HepG2 (cell line): ENCODE data around the gene LIMA1. TPM values are rescaled to one million over a fixed set of nuclear protein-coding genes. Genes with fewer than 3 reads are reported as not detected.

Experiments
- ATAC-seq: fragments of 200-7000 bp; cut with Tn5 transposase; 3 replicates; pipeline ENCODE4 v1.9.1; 2020; ENCODE audit warnings: mild to moderate bottlenecking, moderate library complexity
- BruUV-seq: library from RNA; stranded (reverse); fragments of 400-500 nt; replicated peaks from 2 replicates; lab custom pipeline; 2021; lab: Mats Ljungman, UMichigan
- CTCF ChIA-PET: fragments of 300-600 bp; formaldehyde crosslinking; extraction: SDS; loops from one replicate; lab custom pipeline; 2021; ENCODE audit warnings: low total read pairs, inconsistent platforms, low intra/inter-chr PET ratio; lab: Yijun Ruan, JAX
- POLR2A ChIA-PET: fragments of 350-600 bp; sonication (Branson Sonifier 250); formaldehyde crosslinking; loops from one replicate; lab custom pipeline; 2020; ENCODE audit warnings: antibody characterized with exemption, inconsistent platforms; lab: Yijun Ruan, JAX
- DNase-seq: peaks from one replicate; pipeline ENCODE4 v3.0.0-alpha.2; 2015; ENCODE audit warnings: low spot score
- FAIRE-seq: peaks from 3 replicates; lab custom pipeline; 2011; peaks lifted over from hg19 to GRCh38; lab: Jason Lieb, UNC
- H2AFZ ChIP-seq: one replicate; pipeline ENCODE4 v1.6.1; 2011; ENCODE audit warnings: low read length, inconsistent platforms
- H3K27ac ChIP-seq: fragments of 300-600 bp; 3 replicates; pipeline ENCODE4 v1.8.0; 2011; ENCODE audit warnings: mixed run types, mild to moderate bottlenecking, mixed read lengths, low read length, inconsistent platforms; ENCODE audit not compliant: insufficient read depth; ENCODE audit errors: extremely low read length
- H3K27me3 ChIP-seq, 2 experiments: fragments of 200-600 bp in 1 of 2; 2 replicates in 1 of 2; 3 replicates in 1 of 2; pipeline versions ENCODE4 v1.6.0 to v1.8.0; 2011; ENCODE audit warnings: low read length in 2 of 2, mild to moderate bottlenecking in 2 of 2, moderate library complexity in 2 of 2, inconsistent platforms in 1 of 2; ENCODE audit not compliant: insufficient read depth in 2 of 2, control insufficient read depth in 1 of 2
- H3K36me3 ChIP-seq, 2 experiments: fragments of 200-600 bp in 1 of 2; replicated peaks in 1 of 2; 2 replicates in 1 of 2; 3 replicates in 1 of 2; pipeline versions ENCODE4 v1.5.1 to v1.8.0; 2011; ENCODE audit warnings: low read length in 2 of 2, inconsistent platforms in 1 of 2; ENCODE audit not compliant: insufficient read depth in 2 of 2, control insufficient read depth in 1 of 2
- H3K4me1 ChIP-seq: 2 replicates; pipeline ENCODE4 v1.5.1; 2012; ENCODE audit warnings: low read length, inconsistent platforms; ENCODE audit not compliant: insufficient read depth
- H3K4me2 ChIP-seq: 2 replicates; pipeline ENCODE4 v1.6.0; 2011; ENCODE audit warnings: low read depth, low read length, inconsistent platforms
- H3K4me3 ChIP-seq, 3 experiments: fragments of 200-600 bp in 1 of 3; sonication (generic), shearing (Covaris generic) in 1 of 3; replicated peaks in 1 of 3; 2 replicates each; pipeline ENCODE4 v1.5.1; 2011 to 2016; ENCODE audit warnings: low read length in 3 of 3, inconsistent platforms in 2 of 3, low read depth in 2 of 3, mild to moderate bottlenecking in 2 of 3, control low read depth in 1 of 3, mixed read lengths in 1 of 3; ENCODE audit not compliant: insufficient read depth in 1 of 3
- H3K79me2 ChIP-seq: one replicate; pipeline ENCODE4 v1.6.1; 2011; ENCODE audit warnings: low read length, inconsistent platforms; ENCODE audit not compliant: insufficient read depth
- H3K9ac ChIP-seq: 2 replicates; pipeline ENCODE4 v1.6.0; 2011; ENCODE audit warnings: mild to moderate bottlenecking, low read depth, low read length, inconsistent platforms; ENCODE audit not compliant: insufficient read depth
- H3K9me3 ChIP-seq: 2 replicates; pipeline ENCODE4 v1.5.1; 2012; ENCODE audit warnings: mild to moderate bottlenecking, low read length
- H4K20me1 ChIP-seq: 2 replicates; pipeline ENCODE4 v1.6.0; 2011; ENCODE audit warnings: inconsistent platforms, mild to moderate bottlenecking, low read length, moderate library complexity; ENCODE audit not compliant: insufficient read depth
- CENPT ChIP-seq: sonication (generic); formaldehyde crosslinking; IDR thresholded peaks from 2 replicates; pipeline ENCODE4 v1.8.0; 2022; ENCODE audit warnings: low read depth, mild to moderate bottlenecking, moderate library complexity, missing genetic modification reagents
- PRPF4 ChIP-seq: fragments of 200-400 bp; formaldehyde crosslinking; IDR thresholded peaks from 2 replicates; pipeline ENCODE4 v1.6.1; 2016; ENCODE audit warnings: low read length, low read depth; ENCODE audit not compliant: poor library complexity, severe bottlenecking
- WGBS: methylation state at CpG from one replicate; pipeline ENCODE4 v1.1.6; 2017; ENCODE audit warnings: low lambda C conversion rate; 5-methylcytosine and 5-hydroxymethylcytosine counted together
- in situ Hi-C: cut with HindIII; loops from 2 replicates; pipeline ENCODE4 v1.10.0; 2017; ENCODE audit warnings: low pct_unique_long_range_greater_than_20kb; ENCODE audit not compliant: extremely low pct_ligation_motif_present
- intact Hi-C: fragments of 100-400 bp; cut with micrococcal nuclease; formaldehyde crosslinking; loops from one replicate; pipeline ENCODE4 v1.10.0; 2022; ENCODE audit not compliant: unreplicated experiment
- polyA plus RNA-seq, 8 experiments: library from polyadenylated mRNA; depleted of rRNA in 3 of 8; stranded (reverse) in 7 of 8; unstranded in 1 of 8; fragments of >200 nt; fragmentation: Illumina TruSeq in 4 of 8; extraction: Trizol in 4 of 8; gene quantifications; 2 replicates each; pipeline versions ENCODE4 v1.2.1 to v1.2.3, GENCODE V29; 2011 to 2016; ENCODE audit warnings: low read depth in 4 of 8, missing spikeins in 1 of 8, mixed read lengths in 1 of 8; ENCODE audit not compliant: insufficient read depth in 1 of 8
- total RNA-seq, 5 experiments: library from RNA; depleted of rRNA; stranded (reverse); fragments of >200 nt; fragmentation: Illumina TruSeq; extraction: Trizol; gene quantifications; 2 replicates each; pipeline ENCODE4 v1.2.3, GENCODE V29; 2016; ENCODE audit warnings: low read depth in 1 of 5
- TF ChIP-seq, protein P1 (sequence below): sonication (generic); formaldehyde crosslinking; conservative IDR thresholded peaks from 2 replicates; pipeline ENCODE4 v1.5.0; 2020; ENCODE audit warnings: missing genetic modification reagents
- TF ChIP-seq, protein P2 (sequence below): sonication (generic); formaldehyde crosslinking; IDR thresholded peaks from 2 replicates; pipeline ENCODE4 v1.4.0; 2020; ENCODE audit warnings: mild to moderate bottlenecking, missing genetic modification reagents

The LIMA1 gene
- total and polyA plus RNA-seq, 2 of the 13 experiments (the other 11 are each of a cell fraction or from before 2014, with no cell fraction given), result 13.0 to 19.8 TPM

DNA sequence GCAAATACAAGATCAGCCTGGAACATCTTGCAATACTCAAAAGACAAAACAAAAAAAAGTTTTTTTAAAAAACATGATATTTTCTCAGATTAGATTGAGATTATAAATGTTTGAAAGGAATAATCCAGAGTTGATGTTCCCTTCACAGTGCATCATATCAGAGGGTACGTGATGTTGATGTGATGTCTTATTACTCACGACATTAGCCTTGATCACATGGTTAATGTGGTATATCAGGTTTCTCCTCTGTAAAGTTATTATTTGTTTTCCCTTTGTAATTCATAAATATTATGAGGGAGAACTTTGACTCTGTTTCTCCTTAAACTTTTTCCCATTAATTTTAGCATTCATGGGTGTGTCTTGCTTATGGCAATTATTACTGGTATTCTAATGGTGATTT, 26.6 kb downstream of the LIMA1 start:
- no peak overlapping the region for H3K4me3 ChIP-seq
- no peak overlapping the region for H3K27ac ChIP-seq
- POLR2A ChIA-PET, result interaction anchor here (1.0 kb wide), 1 partner anchor 14 kb away, joined by 3 read pairs; no protein-coding TSS in a partner anchor
- CTCF ChIA-PET, result no interaction called here
- H3K36me3 ChIP-seq, result no peaks in the 10 kb centered on the region
- no peaks in the 10 kb centered on the region for H4K20me1 ChIP-seq
- no peak overlapping the region for H3K9ac ChIP-seq
- no peak for FAIRE-seq
- ATAC-seq, result no peak
- no peaks in the 10 kb centered on the region for H3K9me3 ChIP-seq
- no peaks in the 10 kb centered on the region for H3K27me3 ChIP-seq
- H3K79me2 ChIP-seq, result no peaks in the 10 kb centered on the region
- no peak overlapping the region for H3K4me2 ChIP-seq
- peaks cover 77% of the 10 kb centered on the region for H3K4me1 ChIP-seq
- in situ Hi-C loops, result no loop called here
- DNase-seq, result no peak
- no peak overlapping the region for H2AFZ ChIP-seq
- intact Hi-C loops, result no loop called here
- no peak for TF ChIP-seq PRPF4
- no peak for TF ChIP-seq CENPT (CRISPR knock-in tag)
- TF ChIP-seq, protein P1, sequence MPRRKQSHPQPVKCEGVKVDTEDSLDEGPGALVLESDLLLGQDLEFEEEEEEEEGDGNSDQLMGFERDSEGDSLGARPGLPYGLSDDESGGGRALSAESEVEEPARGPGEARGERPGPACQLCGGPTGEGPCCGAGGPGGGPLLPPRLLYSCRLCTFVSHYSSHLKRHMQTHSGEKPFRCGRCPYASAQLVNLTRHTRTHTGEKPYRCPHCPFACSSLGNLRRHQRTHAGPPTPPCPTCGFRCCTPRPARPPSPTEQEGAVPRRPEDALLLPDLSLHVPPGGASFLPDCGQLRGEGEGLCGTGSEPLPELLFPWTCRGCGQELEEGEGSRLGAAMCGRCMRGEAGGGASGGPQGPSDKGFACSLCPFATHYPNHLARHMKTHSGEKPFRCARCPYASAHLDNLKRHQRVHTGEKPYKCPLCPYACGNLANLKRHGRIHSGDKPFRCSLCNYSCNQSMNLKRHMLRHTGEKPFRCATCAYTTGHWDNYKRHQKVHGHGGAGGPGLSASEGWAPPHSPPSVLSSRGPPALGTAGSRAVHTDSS (CRISPR knock-in tag), result no peak
- BruUV-seq, result no TSS peak
- WGBS, result 98% methylated on average over 2 of the region's 2 CpGs

DNA sequence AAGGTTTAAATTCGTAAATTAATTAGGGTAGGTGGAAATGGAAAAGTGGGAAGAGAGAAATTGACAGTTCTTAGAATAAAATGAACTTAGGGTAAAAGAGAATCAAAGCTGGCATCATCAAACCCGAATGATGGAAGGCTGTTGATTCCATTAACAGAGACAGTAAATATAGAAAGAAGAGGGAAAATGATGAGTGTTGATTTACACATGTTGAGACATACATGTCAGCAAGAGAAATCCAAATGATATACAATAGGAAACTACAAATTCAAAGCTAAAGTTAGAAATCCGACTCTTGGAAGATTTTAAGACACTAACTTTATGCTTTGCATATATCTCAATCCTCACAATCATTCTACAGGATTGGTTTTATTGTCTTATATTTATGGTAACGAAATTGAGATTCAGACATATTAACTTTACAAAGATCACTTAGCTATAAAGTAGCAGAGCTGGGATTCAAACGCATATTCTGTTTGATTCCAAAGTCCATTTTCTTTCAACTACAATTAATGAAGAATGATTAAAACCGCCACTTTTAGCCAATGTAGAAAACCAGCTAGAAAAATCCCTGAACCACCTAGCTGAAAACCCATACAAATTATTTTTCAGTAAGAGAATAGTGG, 30.2 kb downstream of the LIMA1 start:
- no peaks in the 10 kb centered on the region for H3K9me3 ChIP-seq
- intact Hi-C loops (no loop called here), in situ Hi-C loops (no loop called here)
- no peak overlapping the region for H3K4me2 ChIP-seq
- no peaks in the 10 kb centered on the region for H3K36me3 ChIP-seq
- POLR2A ChIA-PET, result interaction anchor here (0.9 to 1.0 kb wide), 2 partner anchors 12 to 30 kb away, joined by 3 read pairs; partner anchors contain the start of gene LIMA1
- CTCF ChIA-PET, result no interaction called here
- no peak for ATAC-seq
- FAIRE-seq, result no peak
- H2AFZ ChIP-seq, result no peak overlapping the region
- no peak overlapping the region for H3K27ac ChIP-seq
- no peak overlapping the region for H3K9ac ChIP-seq
- TF ChIP-seq, protein P2, sequence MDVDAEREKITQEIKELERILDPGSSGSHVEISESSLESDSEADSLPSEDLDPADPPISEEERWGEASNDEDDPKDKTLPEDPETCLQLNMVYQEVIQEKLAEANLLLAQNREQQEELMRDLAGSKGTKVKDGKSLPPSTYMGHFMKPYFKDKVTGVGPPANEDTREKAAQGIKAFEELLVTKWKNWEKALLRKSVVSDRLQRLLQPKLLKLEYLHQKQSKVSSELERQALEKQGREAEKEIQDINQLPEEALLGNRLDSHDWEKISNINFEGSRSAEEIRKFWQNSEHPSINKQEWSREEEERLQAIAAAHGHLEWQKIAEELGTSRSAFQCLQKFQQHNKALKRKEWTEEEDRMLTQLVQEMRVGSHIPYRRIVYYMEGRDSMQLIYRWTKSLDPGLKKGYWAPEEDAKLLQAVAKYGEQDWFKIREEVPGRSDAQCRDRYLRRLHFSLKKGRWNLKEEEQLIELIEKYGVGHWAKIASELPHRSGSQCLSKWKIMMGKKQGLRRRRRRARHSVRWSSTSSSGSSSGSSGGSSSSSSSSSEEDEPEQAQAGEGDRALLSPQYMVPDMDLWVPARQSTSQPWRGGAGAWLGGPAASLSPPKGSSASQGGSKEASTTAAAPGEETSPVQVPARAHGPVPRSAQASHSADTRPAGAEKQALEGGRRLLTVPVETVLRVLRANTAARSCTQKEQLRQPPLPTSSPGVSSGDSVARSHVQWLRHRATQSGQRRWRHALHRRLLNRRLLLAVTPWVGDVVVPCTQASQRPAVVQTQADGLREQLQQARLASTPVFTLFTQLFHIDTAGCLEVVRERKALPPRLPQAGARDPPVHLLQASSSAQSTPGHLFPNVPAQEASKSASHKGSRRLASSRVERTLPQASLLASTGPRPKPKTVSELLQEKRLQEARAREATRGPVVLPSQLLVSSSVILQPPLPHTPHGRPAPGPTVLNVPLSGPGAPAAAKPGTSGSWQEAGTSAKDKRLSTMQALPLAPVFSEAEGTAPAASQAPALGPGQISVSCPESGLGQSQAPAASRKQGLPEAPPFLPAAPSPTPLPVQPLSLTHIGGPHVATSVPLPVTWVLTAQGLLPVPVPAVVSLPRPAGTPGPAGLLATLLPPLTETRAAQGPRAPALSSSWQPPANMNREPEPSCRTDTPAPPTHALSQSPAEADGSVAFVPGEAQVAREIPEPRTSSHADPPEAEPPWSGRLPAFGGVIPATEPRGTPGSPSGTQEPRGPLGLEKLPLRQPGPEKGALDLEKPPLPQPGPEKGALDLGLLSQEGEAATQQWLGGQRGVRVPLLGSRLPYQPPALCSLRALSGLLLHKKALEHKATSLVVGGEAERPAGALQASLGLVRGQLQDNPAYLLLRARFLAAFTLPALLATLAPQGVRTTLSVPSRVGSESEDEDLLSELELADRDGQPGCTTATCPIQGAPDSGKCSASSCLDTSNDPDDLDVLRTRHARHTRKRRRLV (CRISPR knock-in tag), result no peak
- 78% methylated on average over 6 of the region's 6 CpGs for WGBS
- no peak overlapping the region for H3K4me3 ChIP-seq
- DNase-seq, result no peak
- H3K27me3 ChIP-seq, result no peaks in the 10 kb centered on the region
- no peaks in the 10 kb centered on the region for H3K79me2 ChIP-seq
- H4K20me1 ChIP-seq, result no peaks in the 10 kb centered on the region
- H3K4me1 ChIP-seq, result peaks cover 64% of the 10 kb centered on the region
- BruUV-seq, result no TSS peak
